Superior temporal gyrus (tissue), 1 donor: ENCODE results near the gene DOCK3.
"Not testable (repeated sequence)": the region's sequence is repeated elsewhere in the genome, so short reads cannot be mapped to it uniquely, and the experiment has no call there.

Source experiments
- DNase-seq: peaks from one replicate; pipeline ENCODE4 v3.0.0-alpha.2; 2016; ENCODE audit errors: extremely low spot score

The DOCK3 gene

DNA sequence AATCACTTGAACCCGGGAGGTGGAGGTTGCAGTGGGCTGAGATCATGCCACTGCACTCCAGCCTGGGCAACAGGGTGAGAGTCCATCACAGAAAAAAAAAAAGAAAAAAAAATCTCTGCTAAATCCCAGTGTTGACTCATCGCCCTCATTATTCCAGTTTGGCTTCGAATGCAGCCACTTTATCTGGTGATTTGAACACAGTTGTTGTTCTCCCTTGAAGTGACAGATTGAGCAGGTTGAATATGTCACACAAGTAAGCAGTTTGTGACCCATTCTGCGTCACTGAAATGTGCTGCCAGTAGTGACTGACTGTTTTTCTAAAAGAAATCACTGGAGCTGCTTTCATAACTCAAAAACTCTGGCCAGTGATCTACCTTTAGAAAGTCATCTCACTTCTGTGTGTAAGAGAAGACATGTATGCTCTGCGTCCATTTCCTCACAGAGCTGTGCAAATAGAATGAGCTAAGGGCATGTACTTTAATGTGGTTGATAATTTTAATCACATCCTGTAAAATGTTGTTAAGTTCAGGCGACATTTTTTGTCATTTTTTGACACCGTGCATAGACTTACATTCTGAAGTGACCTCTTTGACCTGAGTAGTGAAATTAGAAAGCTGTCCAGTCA lies 12.5 kb downstream of the DOCK3 start:
- DNase-seq, result peak; percentile 64

DNA sequence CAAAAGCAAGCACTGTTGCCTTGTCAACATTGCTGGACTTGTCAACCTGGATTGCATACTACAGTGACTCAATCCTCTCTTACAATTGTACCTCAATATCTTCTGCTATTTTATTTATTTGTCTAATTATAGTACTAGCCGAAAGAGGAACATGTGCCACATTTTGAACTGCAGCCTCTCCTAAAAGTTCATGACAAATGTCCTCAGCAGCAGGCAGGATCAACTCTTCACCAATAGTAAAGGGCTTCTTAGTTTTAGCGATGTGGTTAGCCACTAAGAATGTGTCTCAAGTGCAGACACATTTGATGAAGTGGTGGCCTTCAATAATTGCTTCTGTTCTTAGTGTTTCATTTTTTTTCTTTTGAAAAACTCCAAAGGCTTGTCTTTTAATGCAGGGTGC lies 13.2 kb downstream of the DOCK3 start:
- no peak for DNase-seq

DNA sequence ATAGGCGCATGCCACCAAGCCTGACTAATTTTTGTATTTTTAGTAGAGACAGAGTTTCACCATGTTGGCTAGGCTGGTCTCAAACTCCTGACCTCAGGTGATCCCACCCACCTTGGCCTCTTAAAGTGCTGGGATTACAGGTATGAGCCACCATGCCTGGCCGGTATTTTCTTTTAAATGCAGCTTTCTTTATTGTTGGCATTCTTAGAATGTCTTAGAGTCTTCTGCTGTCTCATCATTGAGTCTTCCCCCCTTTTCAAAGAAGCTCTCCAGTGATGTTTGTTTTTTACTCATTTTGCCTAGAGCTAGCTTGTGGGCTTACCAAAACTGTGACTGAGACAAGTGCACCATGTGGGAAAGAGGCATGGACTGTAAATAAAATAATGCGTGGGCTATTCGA lies 13.9 kb downstream of the DOCK3 start:
- DNase-seq, result not testable (repeated sequence)

DNA sequence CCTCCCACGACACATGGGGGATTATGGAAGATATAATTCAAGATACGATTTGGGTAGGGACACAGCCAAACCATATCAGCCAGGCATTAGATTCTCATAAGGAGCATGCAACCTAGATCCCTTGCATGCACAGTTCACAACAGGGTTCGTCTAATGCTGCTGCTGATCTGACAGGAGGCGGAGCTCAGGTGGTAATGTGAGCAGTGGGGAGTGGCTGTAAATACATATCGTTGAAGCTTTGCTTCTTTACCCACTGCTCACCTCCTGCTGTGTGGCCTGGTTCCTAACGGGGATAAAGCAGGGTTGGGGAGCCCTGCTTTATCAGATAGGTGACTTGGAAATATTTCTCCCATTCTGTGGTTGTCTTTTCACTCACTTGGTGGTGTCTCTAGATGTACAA lies 14.8 kb downstream of the DOCK3 start:
- DNase-seq, result no peak

DNA sequence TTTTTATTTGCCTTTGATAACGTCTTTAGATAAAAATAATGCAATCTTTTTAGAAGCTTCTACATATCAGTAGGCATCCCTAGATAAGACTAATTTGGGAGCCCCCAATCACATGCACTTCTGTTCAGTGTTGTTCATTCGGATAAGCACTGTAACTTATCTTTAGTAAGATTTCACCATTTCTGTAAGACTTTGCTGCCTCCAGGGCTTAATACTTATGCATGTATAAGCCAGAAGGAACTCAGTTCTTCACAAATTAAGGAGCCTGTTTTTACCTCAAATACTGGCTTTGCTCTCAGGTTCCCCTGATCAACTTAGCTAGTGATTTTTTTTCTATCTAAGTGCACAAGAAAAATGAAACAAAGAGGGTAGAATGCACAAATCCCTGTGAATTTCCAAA lies 20.3 kb downstream of the DOCK3 start:
- DNase-seq, result no peak

DNA sequence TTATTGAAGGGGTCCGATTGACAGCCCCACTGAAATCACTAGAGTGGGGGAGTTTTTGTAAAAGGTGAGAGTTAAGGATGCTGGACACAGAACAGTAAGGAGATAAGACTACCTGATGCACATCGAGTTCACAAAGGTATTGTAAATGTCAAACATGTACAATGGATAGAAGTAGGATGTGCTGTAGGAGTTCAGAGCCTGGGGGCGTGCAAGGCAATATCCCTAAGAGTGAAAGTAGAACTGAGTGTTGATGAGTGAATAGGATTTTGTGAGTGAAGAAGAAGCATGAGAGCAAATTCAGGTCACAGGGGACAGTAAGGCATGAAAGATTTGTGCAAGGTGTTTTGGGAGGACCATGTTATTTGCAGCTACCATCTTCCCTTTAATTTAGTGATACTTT lies 21.5 kb downstream of the DOCK3 start:
- DNase-seq, result no peak

DNA sequence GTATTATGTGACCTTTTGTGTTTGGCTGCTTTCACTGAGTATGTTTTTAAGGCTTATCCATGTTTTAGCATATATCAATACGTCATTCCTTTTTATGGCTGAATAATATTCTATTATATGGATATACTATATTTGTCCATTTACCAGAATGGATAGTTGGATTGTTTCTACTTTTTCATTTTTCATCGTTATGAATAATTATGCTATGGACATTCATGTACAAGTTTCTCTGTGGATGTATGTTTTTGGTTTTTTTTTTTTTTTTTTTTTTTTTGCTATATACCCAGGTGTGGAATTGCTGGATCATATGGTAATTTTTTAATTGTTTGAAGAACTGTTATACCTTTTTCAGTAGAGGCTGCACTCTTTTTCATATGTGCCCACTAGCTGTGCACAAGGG lies 23.5 kb downstream of the DOCK3 start:
- DNase-seq, result no peak

DNA sequence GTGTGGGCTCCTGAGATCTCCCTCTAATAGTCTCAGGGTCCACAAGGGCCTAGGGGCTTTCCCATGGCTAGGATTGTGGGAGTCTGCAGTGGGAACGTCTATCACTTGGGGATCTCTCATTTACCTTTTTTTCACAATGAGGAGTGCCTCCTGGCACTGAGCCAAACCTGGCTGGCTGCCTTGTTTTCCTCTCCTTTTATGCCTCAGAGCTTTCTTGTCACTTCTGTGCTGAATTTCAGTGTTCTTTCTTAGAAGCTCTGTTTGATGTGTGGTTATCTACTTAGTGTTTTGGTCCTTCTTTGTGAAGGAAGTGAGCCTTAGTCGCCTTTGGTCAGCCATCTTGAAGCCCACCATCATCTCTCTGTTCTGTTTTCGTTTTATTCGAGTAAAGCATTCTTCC lies 33.9 kb downstream of the DOCK3 start:
- DNase-seq, result peak; percentile 53

DNA sequence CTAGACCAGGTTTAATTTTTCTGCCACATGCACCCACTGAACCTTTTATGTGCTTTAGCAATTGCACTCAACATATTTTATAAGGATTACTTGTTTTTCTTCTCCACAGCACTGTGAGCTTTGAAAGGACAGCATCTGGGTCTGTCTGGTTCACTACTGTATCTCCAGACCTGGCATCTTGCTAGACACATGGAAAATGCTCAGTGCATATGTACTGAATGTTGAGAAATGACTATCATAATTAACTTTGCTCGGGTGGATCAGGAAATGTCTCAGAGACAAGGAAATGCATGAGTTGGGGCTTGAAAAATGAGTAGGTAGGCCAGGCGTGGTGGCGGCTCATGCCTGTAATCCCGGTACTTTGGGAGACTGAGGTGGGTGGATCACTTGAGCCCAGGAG lies 40.2 kb downstream of the DOCK3 start:
- DNase-seq, result no peak

DNA sequence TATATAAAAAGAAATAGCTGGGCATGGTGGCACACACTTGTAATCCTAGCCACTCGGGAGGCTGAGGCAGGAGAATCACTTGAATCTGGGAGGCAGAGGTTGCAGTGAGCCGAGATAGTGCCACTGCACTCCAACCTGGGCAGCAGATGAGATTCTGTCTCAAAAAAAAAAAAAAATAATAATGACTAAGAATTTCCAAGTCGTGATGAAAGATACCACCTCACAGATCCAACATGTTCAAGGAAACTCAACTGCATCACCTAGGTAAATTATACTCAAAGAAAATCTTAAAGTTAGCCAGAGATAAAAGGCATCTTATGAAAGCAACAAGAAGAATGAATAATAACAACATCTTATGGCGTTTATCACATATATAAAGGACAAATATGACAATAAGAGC lies 50.1 kb downstream of the DOCK3 start:
- DNase-seq, result no peak

DNA sequence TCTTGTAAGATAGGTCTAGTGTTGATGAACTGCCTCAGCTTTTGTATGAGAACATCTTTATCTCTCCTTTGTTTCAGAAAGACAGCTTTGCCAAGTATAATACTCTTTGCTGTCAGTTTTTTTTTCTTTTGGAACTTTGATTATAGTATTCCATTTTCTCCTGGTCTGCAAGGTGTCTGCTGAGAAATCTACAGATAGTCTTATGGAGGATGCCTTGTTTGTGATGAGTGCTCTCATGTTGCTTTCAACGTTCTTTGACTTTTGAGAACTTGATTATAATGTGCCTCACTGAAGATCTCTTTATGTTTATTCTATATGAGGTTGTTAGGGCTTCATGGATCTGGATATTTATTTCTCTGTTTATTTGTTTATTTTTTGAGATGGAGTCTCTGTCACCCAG lies 60.3 kb downstream of the DOCK3 start:
- DNase-seq, result no peak

DNA sequence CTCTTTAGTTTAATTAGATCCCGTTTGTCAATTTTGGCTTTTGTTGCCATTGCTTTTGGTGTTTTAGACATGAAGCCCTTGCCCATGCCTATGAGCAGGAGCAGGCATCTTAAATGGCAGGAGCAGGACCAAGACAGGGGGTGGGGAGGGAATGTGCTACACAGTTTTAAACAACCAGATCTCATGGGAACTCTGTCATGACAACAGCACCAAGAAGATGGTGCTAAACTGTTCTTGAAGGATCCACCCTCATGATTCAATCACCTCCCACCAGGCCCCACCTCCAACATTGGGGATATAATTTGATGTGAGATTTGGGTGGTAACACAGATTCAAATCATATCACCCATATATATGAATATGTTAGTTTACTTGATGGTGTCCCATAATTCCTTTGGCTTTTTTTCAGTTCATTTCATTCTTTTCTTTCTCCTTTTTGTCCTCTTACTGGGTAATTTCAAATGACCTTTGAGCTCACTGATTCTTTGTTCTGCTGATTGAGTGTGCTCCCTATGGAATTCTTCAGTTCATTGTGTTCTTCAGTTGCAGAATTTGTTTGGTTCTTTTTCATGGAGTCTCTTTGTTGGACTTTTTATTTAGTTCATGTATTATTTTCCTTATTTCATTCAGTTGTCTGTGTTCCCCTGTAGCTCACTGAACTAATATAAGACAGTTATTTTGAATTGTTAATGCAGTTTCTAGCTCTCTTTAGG lies 62.6 kb downstream of the DOCK3 start:
- DNase-seq, result no peak

DNA sequence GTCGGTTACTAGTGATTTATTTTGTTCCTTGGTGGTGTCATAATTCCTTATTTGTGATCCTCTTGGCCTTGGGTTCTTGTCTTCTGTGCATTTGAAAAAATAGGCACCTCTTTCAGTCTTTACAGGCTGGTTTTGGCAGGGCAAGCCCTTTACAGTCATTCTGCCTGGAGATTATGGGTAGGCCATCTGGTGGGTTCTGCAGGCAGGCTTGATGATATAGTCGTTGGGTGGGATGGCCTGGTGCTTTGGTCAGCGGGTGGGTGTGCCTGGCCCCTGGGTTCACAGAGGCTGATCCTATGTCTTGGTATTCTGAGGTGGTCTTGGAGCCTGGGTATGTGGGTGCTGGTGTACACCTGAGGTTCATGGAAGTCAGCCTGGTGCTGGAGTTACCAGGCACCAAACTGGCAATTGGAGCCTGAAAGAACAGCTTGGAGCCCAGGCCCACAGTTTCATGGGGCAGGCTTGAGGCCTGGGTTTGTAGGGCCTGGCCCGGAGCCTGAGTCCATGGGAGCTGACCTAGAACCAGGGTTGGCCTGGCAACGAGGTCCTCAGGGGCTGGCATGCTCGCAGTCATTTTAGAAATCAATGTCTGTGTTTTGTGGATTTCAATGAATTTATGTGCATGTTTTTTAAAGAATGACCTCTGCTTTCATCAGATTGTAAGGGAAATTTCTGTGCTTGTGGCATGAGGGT lies 63.3 kb downstream of the DOCK3 start:
- DNase-seq, result no peak

DNA sequence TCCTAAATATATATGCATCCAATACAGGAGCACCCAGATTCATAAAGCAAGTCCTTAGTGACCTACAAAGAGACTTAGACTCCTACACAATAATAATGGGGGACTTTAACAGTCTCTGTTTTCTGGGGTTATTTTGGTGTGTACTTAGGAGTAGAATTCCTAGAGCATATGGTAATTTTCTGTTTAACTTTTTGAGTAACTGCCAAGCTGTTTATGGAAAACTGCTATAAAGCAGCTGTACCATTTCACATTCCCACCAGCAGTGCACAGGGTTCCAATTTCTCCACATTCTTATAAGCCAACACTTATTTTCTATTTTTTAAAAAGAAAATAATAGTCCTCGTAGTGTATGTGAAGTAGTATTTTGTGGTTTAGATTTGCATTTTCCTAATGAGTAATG lies 68.9 kb downstream of the DOCK3 start:
- no peak for DNase-seq

DNA sequence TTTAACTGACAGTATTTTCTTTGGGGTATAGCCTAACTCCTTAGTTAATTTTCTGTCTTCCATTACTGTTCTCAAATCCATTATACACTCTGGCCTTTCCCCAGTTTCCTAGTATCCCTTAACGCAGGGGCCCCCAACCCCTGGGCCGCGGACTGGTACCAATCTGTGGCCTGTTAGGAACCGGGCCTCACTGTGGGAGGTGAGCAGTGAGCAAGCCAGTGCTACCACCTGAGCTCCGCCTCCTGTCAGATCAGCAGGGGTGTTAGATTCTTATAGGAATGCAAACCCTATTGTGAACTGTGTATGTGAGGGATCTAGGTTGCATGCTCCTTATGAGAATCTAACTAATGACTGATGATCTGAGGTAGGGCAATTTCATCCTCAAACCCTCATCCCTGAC lies 75.1 kb downstream of the DOCK3 start:
- no peak for DNase-seq

DNA sequence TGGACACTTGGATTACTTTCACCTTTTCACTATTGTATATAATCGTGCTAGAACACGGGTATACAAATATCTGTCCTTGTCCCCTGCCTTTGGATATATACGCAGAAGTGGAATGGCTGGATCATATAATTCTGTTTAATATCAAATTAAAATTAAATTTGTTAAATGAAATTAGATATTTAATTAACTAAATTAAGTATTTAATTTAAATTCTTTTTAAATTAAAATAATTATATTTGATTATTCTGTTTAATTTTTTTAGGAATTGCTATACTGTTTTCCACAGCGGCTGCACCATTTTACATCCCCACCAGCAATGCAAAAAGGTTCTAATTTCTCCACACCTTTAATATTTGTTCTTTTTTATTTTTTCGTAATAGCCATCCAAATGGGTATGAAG lies 84.3 kb downstream of the DOCK3 start:
- DNase-seq, result no peak

DNA sequence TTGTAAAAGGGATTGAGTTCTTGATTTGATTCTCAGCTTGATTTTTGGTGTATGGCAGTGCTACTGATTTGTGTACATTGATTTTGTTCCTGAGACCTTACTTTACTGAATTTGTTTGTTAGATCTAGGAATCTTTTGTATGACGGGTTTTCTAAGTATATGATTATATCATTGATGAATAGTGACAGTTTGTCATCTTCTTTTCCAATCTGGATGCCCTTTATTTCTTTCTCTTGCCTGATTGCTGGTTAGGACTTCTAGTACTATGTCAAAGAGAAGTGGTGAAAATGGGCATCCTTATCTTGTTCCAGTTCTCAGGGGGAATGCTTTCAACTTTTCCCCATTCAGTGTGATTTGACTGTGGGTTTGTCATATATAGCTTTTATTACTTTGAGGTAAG lies 103.0 kb downstream of the DOCK3 start:
- no peak for DNase-seq

DNA sequence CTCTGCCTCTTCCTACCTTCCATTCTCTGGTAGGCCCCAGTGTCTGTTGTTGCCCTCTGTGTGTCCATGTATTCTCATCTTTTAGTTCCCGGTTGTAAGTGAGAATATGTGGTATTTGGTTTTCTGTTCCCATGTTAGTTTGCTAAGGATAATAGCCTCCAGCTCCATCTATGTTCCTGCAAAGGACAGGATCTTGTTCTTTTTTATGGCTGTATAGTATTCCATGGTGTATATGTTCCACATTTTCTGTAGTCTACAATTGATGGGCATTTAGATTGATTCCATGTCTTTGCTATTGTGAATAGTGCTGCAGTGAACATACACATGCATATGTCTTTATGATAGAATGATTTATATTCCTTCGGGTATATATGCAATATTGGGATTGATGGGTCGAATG lies 107.0 kb downstream of the DOCK3 start:
- not testable (repeated sequence) for DNase-seq

DNA sequence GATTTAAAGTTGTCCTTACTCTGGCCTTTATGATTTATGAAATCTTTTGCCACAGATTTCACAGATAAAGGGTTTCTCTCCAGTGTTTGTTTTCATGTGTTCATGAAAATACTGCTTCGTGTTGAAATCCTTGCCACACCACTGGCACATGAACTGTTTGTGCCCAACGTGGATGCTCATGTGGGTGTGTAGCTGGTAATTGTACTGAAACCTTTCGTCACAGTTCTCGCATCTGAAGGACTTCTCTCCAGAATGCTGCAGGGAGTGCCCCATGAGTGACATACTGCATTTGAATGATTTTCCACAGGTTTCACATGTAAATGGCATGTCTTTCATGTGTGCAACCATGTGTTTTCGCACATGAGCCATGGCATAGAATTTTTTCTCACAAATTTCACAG lies 111.9 kb downstream of the DOCK3 start:
- DNase-seq, result no peak

DNA sequence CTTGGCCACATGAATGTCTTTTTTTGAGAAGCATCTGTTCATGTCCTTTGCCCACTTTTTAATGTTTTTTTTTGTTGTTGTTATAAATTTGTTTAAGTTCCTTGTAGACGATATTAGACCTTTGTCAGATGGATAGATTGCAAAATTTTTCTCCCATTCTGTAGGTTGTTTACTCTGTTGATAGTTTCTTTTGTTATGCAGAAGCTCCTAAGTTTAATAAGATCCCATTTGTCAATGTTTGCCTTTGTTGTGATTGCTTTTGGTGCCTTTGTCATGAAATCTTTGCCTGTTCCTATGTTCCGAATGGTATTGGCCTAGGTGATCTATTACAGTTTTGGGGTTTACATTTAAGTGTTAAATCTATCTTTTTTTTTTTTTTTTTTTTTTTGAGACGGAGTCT lies 116.2 kb downstream of the DOCK3 start:
- not testable (repeated sequence) for DNase-seq

DNA sequence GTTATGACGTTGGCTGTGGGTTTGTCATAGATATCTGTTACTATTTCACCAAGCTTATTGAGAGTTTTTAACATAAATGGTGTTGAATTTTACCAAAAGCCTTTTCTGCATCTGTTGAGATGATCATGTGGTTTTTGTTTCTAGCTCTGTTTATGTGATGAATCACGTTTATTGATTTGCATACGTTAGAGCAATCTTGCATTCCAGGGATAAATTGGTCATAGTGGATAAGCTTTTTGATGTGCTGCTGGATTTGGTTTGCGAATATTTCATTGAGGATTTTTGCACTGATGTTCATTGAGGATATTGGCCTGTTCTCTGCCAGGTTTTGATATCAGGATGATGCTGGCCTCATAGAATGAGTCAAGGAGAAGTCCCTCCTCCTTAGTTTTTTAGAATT lies 117.8 kb downstream of the DOCK3 start:
- no peak for DNase-seq

DNA sequence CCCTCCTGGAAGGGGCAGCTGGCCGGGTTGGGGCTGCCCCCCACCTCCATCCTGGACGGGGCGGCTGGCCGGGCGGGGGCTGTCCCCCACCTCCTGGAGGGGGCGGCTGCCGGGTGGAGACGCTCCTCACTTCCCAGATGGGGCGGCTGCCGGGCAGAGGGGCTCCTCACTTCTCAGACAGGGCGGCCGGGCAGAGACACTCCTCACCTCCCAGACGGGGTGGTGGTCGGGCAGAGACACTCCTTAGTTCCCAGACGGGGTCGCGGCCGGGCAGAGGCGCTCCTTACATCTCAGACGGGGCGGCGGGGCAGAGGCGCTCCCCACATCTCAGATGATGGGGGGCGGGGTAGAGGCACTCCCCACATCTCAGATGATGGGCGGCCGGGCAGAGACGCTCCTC lies 129.1 kb downstream of the DOCK3 start:
- DNase-seq, result not testable (repeated sequence)

DNA sequence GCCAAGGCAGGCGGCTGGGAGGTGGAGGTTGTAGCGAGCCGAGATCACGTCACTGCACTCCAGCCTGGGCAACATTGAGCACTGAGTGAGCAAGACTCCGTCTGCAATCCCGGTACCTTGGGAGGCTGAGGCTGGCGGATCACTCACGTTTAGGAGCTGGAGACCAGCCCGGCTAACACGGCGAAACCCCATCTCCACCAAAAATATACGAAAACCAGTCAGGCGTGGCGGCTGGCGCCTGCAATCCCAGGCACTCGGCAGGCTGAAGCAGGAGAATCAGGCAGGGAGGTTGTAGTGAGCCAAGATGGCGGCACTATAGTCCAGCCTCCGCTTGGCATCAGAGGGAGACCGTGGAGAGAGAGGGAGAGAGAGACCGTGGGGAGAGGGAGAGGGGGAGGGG lies 129.6 kb downstream of the DOCK3 start:
- not testable (repeated sequence) for DNase-seq
